Endothelial cell of umbilical vein (primary cell): ENCODE results near the gene ZBTB17. TPM values are rescaled to one million over a fixed set of nuclear protein-coding genes. Genes with fewer than 3 reads are reported as not detected.

Experiments used
- BruUV-seq: library from RNA; stranded (reverse); fragments of 400-500 nt; replicated peaks from 2 replicates; lab custom pipeline; 2021; lab: Mats Ljungman, UMichigan
- CTCF ChIA-PET: fragments of 300-600, 350-600 bp; sonication (Branson Sonifier 250); formaldehyde crosslinking; loops from one replicate; lab custom pipeline; 2021; ENCODE audit warnings: antibody characterized with exemption, inconsistent platforms; lab: Charles Lee
- POLR2A ChIA-PET: fragments of 300-600, 350-600 bp; sonication (Branson Sonifier 250); formaldehyde crosslinking; loops from one replicate; lab custom pipeline; 2021; ENCODE audit warnings: antibody characterized with exemption, inconsistent platforms; lab: Charles Lee
- DNase-seq: peaks from one replicate; pipeline ENCODE4 v3.0.0-alpha.2; 2011; ENCODE audit warnings: low read depth, low spot score
- FAIRE-seq: peaks from 2 replicates; lab custom pipeline; 2011; peaks lifted over from hg19 to GRCh38; lab: Jason Lieb, UNC
- H2AFZ ChIP-seq: 2 replicates; pipeline ENCODE4 v1.6.0; 2012; ENCODE audit warnings: low read depth, low read length, control low read depth, inconsistent platforms
- H3K27ac ChIP-seq: 2 replicates; pipeline ENCODE4 v1.5.1; 2011; ENCODE audit warnings: low read depth, mild to moderate bottlenecking, control low read depth, low read length, moderate library complexity; ENCODE audit not compliant: insufficient read depth
- H3K27me3 ChIP-seq, 2 experiments: 2 replicates each; pipeline versions ENCODE4 v1.6.0 to v1.6.1; 2011; ENCODE audit warnings: low read length in 2 of 2, mixed read lengths in 1 of 2; ENCODE audit not compliant: control insufficient read depth in 2 of 2, insufficient read depth in 2 of 2
- H3K36me3 ChIP-seq, 2 experiments: 2 replicates in 1 of 2; 3 replicates in 1 of 2; pipeline ENCODE4 v1.5.1; 2011; ENCODE audit warnings: low read length in 2 of 2, mild to moderate bottlenecking in 1 of 2, moderate library complexity in 1 of 2; ENCODE audit not compliant: control insufficient read depth in 2 of 2, insufficient read depth in 2 of 2; ENCODE audit errors: extremely low read depth in 1 of 2
- H3K4me1 ChIP-seq: 3 replicates; pipeline ENCODE4 v1.5.1; 2011; ENCODE audit warnings: mild to moderate bottlenecking, low read length; ENCODE audit not compliant: control insufficient read depth, insufficient read depth; ENCODE audit errors: extremely low read depth
- H3K4me2 ChIP-seq: 2 replicates; pipeline ENCODE4 v1.6.1; 2011; ENCODE audit warnings: low read length, control low read depth, mixed read lengths; ENCODE audit not compliant: insufficient read depth
- H3K4me3 ChIP-seq, 3 experiments: fragments of 200-600 bp in 1 of 3; sonication (generic), shearing (Covaris generic) in 1 of 3; replicated peaks in 1 of 3; 2 replicates each; pipeline ENCODE4 v1.5.1; 2011 to 2016; ENCODE audit warnings: control low read depth in 3 of 3, low read length in 3 of 3, mild to moderate bottlenecking in 2 of 3, inconsistent platforms in 1 of 3, low read depth in 1 of 3, moderate library complexity in 1 of 3; ENCODE audit not compliant: insufficient read depth in 1 of 3
- H3K79me2 ChIP-seq: 2 replicates; pipeline ENCODE4 v1.6.0; 2012; ENCODE audit warnings: low read length, inconsistent platforms; ENCODE audit not compliant: control insufficient read depth, insufficient read depth
- H3K9ac ChIP-seq: replicated peaks from 2 replicates; pipeline ENCODE3; 2011; ENCODE audit warnings: low read length, control low read depth; ENCODE audit not compliant: insufficient read depth; ENCODE audit errors: extremely low read depth
- H3K9me1 ChIP-seq: replicated peaks from 3 replicates; pipeline ENCODE4 v1.6.0; 2011; ENCODE audit warnings: mild to moderate bottlenecking, low read length; ENCODE audit not compliant: control insufficient read depth, insufficient read depth; ENCODE audit errors: extremely low read depth
- H3K9me3 ChIP-seq: replicated peaks from 2 replicates; pipeline ENCODE4 v1.5.1; 2012; ENCODE audit warnings: low read length, inconsistent platforms; ENCODE audit not compliant: control insufficient read depth, insufficient read depth
- H4K20me1 ChIP-seq: replicated peaks from 2 replicates; pipeline ENCODE3; 2011; ENCODE audit warnings: mild to moderate bottlenecking, low read length; ENCODE audit not compliant: control insufficient read depth, insufficient read depth; ENCODE audit errors: extremely low read depth
- CTCF ChIP-seq, 2 donors: IDR thresholded peaks; 1 replicate in 1 of 2; 2 replicates in 1 of 2; pipeline ENCODE4 v1.5.1; 2011; ENCODE audit warnings: low read length in 2 of 2, mild to moderate bottlenecking in 2 of 2, moderate library complexity in 2 of 2, control low read depth in 1 of 2, inconsistent platforms in 1 of 2, low read depth in 1 of 2; ENCODE audit not compliant: insufficient read depth in 1 of 2; ENCODE audit errors: extremely low read depth in 1 of 2
- EZH2 ChIP-seq: IDR thresholded peaks from 2 replicates; pipeline ENCODE4 v1.6.1; 2012; ENCODE audit warnings: borderline replicate concordance, low read depth, mild to moderate bottlenecking, moderate library complexity, low read length, inconsistent platforms; ENCODE audit not compliant: severe bottlenecking
- FOS ChIP-seq: IDR thresholded peaks from 2 replicates; pipeline ENCODE4 v1.6.1; 2011; ENCODE audit warnings: mild to moderate bottlenecking, low read length, moderate library complexity, borderline replicate concordance; ENCODE audit not compliant: insufficient read depth
- GATA2 ChIP-seq: IDR thresholded peaks from 2 replicates; pipeline ENCODE4 v1.7.0; 2011; ENCODE audit warnings: low read depth, mild to moderate bottlenecking, moderate library complexity, mixed read lengths, low read length; ENCODE audit not compliant: insufficient read length, insufficient read depth
- JUN ChIP-seq: IDR thresholded peaks from 2 replicates; pipeline ENCODE4 v1.6.1; 2011; ENCODE audit warnings: borderline replicate concordance, low read depth; ENCODE audit not compliant: insufficient read length, insufficient read depth
- MAX ChIP-seq: IDR thresholded peaks from 2 replicates; pipeline ENCODE4 v1.6.1; 2011; ENCODE audit not compliant: insufficient read depth, insufficient read length
- MYC ChIP-seq: IDR thresholded peaks from one replicate; pipeline ENCODE4 v1.6.1; 2011; ENCODE audit warnings: mild to moderate bottlenecking, low read depth, low read length
- POLR2A ChIP-seq: IDR thresholded peaks from 2 replicates; pipeline ENCODE4 v1.6.1; 2012; ENCODE audit warnings: low read depth, mild to moderate bottlenecking, control low read depth, low read length
- POLR2AphosphoS5 ChIP-seq: IDR thresholded peaks from 2 replicates; pipeline ENCODE4 v1.6.1; 2012; ENCODE audit warnings: low read depth, mild to moderate bottlenecking, control low read depth, low read length, moderate library complexity; ENCODE audit not compliant: insufficient read depth
- dilution Hi-C: fragments of 300-500 bp; cut with MboI; formaldehyde crosslinking; loops from one replicate; pipeline ENCODE4 v1.15.0; 2019; ENCODE audit warnings: low sequenced_read_pairs; ENCODE audit not compliant: extremely low pct_ligation_motif_present
- intact Hi-C: fragments of 100-400 bp; cut with micrococcal nuclease; formaldehyde crosslinking; loops from one replicate; pipeline ENCODE4 v1.10.0; 2022
- polyA plus RNA-seq, 4 experiments: library from polyadenylated mRNA; depleted of rRNA in 3 of 4; stranded (reverse) in 3 of 4; unstranded in 1 of 4; fragments of >200 nt; gene quantifications; 2 replicates each; pipeline versions ENCODE4 v1.2.1 to v1.2.3, GENCODE V29; 2011 to 2012; ENCODE audit warnings: missing spikeins in 1 of 4
- total RNA-seq: library from RNA; stranded (reverse); gene quantifications from 2 replicates; pipeline ENCODE4 v1.2.3, GENCODE V29; 2021

Gene ZBTB17
- total and polyA plus RNA-seq, 2 donors (not counting 3 experiments of a cell fraction or from before 2014, with no cell fraction given): 43.9 to 72.7 TPM

GRCh38 chr1:15946571-15947381 lies 29.1 kb downstream of the ZBTB17 start:
- Histone ChIP-seq H3K4me1 (peaks cover 32% of the 10 kb centered on the region), H3K9me1 (no peaks in the 10 kb centered on the region), H3K4me3 (no peak overlapping the region), H3K4me2 (no peak overlapping the region), H3K9me3 (no peaks in the 10 kb centered on the region), H3K79me2 (peaks cover 20% of the 10 kb centered on the region), H3K27ac (no peak overlapping the region), H3K9ac (no peak overlapping the region), H2AFZ (no peak overlapping the region), H3K27me3 (no peaks in the 10 kb centered on the region), H3K36me3 (peaks cover 19 to 54% of the 10 kb centered on the region in 2 experiments), H4K20me1 (no peaks in the 10 kb centered on the region)
- CTCF ChIA-PET: interaction anchor here (0.8 kb wide), 1 partner anchor 9 kb away, joined by 3 read pairs; no protein-coding TSS in a partner anchor
- intact Hi-C loops: no loop called here
- no peak for FAIRE-seq
- no peak for TF ChIP-seq CTCF (IDR thresholded peaks at IDR 0.05; ENCODE audit: extremely low read depth in 1 of 2, insufficient read depth in 1 of 2, low read depth in 1 of 2, low read length in 2 of 2)
- no peak for TF ChIP-seq MAX
- TF ChIP-seq POLR2A: no peak
- no peak for TF ChIP-seq EZH2
- TF ChIP-seq GATA2: no peak
- no peak for TF ChIP-seq JUN
- TF ChIP-seq MYC: no peak
- no peak for TF ChIP-seq FOS
- TF ChIP-seq POLR2AphosphoS5: no peak
- POLR2A ChIA-PET: no interaction called here
- dilution Hi-C loops: no loop called here
- no peak for DNase-seq
- no TSS peak for BruUV-seq
